Left renal cortex interstitium (tissue), 4 donors: ENCODE measurements around the gene SERTAD3. TPM values are rescaled to one million over a fixed set of nuclear protein-coding genes. Genes with fewer than 3 reads are reported as not detected.
A peak's percentile ranks its signal among the peaks of the same experiment; 100 is the strongest.
"Not testable (repeated sequence)": the region's sequence is repeated elsewhere in the genome, so short reads cannot be mapped to it uniquely, and the experiment has no call there.

Experiments used
- DNase-seq, 4 donors: peaks; one replicate each; pipeline ENCODE4 v3.0.0-alpha.2; 2013; ENCODE audit warnings: low read depth in 4 of 4, low spot score in 2 of 4, missing footprints in 1 of 4
- polyA plus RNA-seq, 4 donors: library from polyadenylated mRNA; unstranded; fragments of 120-200 nt; gene quantifications; one replicate each; pipeline ENCODE4 v1.2.1, GENCODE V29; 2013; ENCODE audit not compliant: insufficient read length in 4 of 4

SERTAD3 gene
- polyA plus RNA-seq, 4 donors, result 29.5 to 49.1 (median 38.5) TPM

DNA sequence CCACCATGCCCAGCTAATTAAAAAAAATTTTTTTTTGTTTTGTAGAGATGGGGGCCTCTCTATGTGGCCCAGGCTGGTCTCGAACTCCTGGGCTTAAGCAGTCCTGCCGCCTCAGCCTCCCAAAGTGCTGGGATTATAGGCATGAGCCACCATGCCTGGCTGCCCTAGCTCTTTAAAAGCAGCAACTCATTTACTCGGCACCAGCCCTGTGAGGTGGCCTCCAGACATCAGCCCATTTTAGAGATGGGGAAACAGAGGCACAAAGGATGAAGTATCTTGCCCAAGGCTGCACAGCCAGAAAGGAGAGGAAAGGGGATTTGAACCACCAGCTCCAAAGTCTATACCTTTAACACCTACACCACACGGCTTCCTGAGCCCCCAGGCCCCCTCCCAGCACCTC is 31.3 kb downstream of the SERTAD3 start:
- no peak for DNase-seq

DNA sequence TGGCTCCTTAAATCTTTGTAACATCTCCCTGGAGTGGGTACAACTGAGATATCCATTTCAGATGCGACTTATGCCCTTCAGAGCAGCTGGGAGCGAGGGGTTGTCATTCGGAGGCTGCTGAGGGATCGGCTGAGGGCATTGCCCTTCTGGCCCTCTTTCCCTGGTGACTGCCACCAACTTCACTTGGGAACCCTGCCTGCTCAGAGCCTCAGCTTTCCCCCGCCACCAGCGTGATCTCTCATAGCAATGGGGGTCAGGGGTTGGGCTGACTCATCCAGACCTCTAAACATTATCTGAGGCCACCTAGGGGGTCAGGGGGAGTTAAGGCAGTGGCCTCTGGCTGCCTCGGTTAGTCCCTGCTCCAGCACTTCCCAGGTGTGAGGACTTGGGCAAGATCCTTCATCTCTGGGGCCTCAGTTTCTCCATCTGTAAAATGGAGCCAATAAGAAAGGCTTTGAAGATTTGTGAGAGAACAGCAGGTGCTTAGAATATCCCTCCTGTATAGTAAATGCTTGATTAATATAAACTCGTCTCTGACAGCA is 32.1 kb downstream of the SERTAD3 start:
- DNase-seq, result no peak

DNA sequence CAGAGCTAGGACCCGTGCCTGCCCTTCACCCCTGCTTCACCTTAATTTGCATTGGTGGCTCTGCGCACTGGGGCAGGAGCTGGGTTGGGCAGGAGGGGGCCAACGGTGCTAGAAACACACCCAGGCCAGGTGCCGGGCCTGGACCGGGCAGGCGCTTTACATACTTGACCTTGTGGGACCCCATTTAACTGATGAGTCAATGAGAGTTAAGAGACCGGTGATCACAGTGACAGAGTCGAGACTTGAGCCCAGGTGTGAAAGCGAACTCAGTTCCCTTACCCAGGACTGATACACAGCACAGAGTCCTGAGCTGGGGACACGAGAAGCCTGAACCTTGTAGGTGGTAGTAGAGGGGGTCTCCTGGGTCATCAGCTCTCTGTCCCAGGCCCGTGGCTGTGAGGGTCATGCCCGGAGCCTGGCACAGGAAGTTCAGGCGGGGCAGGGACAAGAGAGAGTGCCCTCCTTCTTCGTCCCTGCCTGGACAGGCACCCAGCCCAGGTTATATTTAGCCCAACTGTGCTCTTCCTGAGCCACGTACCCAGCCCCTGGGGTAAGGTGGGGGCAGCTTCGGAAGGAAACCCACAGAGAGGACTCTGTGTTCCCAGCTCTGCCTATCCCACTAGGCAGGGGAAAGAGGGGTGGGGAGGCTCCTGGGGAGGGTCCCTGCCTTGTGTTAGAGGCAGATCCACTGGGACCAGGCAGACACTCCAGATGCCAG is 32.9 kb downstream of the SERTAD3 start:
- no peak for DNase-seq

DNA sequence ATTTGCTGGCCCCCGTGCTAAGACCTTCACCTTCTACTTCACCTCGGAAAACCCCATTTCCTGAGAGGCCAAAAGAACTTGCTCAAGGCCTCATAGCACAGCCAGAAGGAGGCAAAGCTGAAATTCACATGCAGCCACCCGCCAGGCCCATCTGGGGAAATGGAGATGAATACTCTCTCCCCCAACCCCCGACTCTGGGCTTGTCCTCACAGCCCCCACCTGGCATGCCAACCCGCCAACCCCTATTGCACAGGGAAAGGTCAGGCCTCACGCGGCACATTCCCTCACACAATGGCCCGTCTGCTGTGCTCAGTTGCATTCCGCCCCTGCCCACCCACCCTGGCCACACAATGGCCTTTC is 34.1 kb downstream of the SERTAD3 start:
- DNase-seq, result no peak

DNA sequence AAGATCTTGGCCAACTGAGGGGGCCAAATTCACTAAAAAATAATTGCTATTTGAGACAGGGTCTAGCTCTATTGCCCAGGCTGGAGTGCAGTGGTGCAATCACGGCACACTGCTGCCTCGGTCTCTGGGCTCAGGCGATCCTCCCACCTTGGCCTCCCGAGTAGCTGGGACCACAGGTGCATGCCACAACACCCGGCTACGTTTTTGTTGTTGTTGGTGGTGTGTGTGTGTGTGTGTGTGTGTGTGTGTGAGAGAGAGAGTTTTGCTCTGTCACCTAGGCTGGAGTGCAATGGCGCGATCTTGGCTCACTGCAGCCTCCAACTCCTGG is 35.6 kb downstream of the SERTAD3 start:
- not testable (repeated sequence) for DNase-seq

DNA sequence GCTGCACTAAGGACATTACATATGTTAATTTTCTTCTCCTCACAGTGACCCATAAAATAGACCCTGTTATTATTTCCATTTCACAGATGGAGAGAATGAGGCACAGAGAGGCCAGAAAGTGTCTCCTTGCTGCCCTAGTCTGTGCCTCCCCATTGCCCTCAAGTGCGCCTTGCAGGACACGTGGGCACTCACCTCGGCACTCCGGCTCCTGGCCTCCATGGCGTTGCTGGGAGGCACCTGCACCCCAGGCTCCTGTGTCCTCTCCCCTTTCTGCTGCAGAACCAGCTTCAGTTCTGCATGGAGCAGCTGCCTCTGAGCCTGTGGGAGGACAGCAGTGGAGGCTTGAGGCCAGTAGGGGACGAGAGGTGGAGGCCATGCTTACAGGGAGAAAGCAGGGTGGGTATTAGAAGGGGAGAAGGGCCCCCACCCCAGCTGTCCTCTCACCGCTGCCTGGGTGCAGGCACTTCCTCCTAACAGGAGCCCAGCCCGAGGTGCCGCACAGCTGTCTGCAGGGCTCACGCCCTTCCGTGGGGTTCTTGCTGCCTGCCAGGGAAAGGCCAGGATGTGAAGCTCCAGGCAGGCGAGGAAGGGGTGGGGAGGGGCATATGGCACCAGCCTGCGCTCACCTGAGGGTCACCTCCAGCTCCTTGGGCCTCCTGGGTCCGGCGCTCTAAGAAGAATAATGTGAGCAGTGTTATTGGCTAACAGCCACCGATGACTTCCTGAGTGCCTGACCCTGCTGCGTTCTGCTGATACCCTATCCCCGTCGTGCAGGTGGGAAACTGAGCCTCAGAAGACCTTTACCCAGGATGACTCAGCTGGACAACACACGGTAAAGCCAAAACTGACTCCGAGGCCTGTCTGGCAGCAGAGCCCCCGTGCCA is 36.2 kb downstream of the SERTAD3 start:
- DNase-seq, result no peak

DNA sequence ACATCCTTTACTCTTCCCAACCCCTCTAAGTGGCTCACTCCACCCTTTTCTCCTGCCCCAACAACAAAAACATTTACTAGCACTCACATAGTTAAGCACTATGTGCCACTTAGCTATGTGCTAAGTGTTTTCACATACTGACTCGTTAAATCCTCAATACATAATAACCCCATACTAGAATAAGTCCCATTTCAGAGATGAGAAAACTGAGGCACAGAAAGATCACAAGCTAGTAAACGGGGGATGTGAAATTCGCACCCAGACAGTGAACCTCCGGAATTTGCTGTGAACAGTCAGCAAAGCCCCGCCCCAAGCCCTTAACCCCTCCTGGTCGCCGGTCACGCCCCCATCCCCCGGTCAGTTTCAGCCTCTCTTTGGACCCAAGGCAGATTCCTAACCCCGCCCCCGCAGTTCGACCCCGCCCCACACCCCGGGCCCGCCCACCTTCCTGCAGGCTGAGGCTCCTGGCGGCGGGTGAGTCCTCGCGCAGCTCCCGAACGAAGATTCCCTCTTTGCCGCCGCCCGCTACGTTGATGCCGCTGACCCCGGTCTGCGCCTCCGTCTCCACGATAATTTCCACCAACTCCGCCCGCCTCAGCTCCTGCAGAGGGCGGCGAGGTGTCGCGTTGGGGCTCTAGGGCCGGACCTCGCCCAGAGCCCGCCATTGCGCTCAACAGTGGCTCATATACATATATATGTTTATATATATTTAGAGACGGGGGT is 40.7 kb downstream of the SERTAD3 start:
- peak in 2 of 4 donors; percentile 65 to 71 for DNase-seq

DNA sequence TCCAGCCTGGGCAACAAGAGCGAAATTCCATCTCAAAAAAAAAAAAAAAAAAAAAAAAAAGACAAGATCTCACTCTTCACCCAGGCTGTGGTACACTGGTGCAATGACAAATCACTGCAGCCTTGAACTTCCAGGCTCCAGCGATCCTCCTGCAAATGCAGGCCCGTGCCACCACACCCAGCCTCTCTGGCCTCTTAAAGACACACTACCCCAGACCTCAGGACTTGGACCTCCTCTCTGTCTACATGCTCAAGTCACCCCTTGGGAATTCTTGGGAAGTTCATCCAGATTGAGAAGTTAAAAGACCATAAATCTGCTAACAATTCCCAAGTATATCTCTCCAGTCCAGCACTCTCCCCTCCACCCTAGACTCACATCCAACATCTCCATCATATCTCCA is 43.6 kb downstream of the SERTAD3 start:
- DNase-seq, result no peak

DNA sequence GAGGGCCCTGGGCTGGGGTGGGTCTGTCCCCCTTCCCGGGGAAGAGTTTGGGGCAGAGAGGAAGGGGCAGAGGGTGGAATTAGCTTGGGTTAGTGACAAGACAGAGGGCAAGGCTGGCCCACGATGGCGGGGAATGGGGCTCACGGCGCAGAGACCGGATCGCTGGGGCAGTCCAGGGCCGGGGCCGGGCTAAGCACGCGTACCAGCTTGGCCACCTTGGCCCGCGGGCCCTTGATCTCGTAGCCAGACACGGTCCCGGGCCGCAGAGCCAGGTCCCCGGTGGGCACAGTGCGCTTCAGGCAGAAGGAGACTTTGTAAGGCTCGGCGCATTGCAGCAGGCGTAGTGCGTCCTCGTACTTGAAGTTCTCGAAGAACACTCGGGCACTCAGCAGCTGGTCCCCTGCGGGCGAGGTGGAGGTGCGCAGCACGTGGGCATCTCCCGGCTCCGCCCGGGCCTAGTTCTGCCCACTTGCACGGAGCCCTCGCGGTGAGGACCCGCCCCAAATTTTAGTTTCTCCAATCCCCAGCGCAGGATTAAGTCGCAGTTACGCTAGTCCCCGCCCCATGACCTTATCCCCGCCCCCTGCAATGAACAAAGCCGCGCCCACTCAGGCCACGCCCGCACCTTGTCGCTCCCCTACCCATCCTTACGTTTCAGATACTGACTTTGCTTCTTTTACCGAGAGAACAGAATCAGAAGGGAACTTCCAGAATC is 45.6 kb downstream of the SERTAD3 start:
- no peak for DNase-seq

DNA sequence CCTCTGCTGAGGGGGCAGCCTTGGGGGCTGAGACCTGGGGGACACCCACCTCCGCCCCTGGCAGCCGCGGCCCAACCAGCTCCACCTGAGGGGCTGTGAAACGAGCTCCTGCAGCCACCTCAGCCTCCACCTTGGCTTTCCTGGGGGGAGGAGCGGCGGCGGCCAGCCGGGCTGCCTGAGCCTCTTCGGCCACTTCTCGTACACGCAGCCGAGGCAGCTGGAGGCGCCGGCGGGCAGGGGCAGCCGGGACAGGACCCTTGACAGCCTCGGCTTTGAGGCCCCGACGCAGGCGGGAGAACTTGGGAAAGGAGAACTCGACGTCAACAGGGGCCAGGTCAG is 46.6 kb downstream of the SERTAD3 start:
- no peak for DNase-seq

DNA sequence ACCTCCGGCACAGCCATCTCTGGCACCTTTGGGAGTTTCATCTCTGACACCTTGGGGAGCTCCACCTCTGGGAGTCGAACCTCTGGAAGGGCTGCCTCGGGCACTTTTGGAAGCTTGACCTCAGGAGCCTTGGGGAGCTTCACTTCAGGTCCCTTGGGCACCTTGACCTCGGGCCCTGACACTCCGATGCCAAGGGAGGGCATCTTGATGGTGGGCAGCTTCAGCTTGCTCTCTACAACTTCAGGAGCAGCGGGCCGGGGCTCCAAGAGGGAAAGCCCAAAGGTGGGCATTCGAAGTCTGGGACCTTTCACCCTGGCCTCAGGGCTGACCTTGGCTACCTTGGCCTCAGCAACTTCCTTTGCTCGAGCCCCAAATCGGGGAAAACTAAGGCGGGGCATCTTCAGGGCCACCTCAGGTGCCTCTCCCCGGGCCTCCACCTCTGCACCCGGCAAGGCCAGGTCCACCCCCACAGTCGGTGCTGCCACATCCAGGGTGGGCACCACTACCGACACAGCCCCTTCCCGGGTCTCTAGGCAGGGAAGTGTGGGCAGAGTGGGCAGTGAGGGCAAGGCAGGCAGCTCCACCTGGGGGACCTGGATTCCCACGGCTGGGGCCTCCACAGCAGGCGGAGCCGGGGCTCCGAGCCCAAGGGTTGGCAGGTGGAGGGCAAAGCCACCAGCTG is 47.1 kb downstream of the SERTAD3 start:
- no peak for DNase-seq

DNA sequence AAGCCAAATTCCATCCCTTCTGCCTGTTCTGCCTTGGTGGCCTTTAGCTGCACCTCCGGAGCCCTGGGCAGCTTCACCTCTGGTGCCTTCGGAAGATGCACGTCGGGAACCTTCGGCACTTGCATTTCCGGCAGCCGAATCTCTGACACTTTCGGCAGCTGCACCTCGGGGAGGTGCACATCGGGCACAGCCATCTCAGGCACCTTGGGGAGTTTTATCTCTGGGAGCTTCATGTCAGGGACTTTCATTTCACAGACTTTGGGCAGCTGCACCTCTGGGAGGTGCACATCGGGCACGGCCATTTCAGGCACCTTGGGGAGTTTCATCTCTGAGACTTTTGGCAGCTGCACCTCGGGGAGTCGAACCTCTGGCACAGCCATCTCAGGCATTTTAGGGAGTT is 48.2 kb downstream of the SERTAD3 start:
- DNase-seq, result no peak

DNA sequence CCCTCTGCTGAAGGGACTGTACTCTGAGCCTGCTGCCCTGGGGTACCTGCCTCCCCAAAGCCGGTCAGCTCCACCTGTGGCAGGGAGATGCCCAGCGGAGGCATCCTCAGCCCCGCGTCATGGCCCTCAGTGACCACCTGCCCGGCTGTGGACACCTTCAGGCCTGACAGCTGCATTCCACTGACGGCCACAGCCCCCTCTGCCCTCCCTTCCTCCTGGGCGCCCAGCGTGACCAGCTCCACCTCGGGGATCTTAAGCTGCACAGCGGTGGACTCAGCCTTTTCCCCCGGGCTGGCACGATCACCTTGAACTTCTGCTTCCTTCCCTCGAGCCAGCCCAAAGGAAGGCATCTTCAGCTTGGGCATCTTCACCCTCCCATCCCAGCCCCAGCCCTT is 49.3 kb downstream of the SERTAD3 start:
- DNase-seq, result no peak

DNA sequence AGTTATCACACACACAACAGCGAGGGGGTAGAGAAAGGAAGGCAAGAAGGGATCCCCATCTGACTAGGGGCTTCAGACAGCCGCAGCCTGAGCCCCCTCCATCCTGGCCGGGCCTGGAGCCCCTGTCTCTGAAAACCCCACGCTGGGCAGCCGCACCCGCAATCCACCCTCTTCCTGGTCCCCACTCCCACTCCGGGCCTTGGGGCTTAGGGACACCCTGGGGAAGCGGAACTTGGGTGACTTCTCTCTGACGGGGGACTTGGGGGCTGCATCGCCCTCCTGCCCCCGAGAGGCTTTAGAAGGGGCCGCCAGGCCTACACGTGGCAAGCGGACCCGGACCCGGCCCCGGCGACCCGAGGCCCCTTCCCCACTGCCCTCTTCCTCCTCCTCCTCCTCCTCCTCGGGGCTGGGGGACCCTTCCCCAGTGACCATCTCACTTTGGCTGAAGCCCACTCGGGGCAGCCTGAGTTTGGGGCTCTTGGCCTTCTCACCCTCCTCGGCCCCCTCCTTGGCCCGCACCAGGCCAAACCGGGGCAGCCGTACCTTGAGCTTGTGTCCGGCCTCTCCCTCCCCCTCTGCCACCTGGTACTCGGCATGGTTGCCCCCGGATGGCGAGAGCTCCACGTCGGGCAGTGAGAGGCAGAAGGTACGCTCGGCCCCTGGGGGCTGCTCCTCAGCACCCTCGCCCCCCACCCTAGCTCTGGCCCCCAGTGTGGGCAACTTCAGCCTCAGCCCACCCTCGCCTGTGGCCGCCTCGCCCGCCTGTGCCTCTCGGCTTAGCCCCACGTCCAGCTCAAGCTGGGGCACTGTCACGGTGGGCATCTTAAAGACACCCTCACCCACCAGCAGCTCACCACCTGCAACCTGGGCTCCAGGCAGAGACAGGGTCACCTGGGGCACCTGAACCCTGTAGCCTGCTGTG is 50.0 kb downstream of the SERTAD3 start:
- no peak for DNase-seq

DNA sequence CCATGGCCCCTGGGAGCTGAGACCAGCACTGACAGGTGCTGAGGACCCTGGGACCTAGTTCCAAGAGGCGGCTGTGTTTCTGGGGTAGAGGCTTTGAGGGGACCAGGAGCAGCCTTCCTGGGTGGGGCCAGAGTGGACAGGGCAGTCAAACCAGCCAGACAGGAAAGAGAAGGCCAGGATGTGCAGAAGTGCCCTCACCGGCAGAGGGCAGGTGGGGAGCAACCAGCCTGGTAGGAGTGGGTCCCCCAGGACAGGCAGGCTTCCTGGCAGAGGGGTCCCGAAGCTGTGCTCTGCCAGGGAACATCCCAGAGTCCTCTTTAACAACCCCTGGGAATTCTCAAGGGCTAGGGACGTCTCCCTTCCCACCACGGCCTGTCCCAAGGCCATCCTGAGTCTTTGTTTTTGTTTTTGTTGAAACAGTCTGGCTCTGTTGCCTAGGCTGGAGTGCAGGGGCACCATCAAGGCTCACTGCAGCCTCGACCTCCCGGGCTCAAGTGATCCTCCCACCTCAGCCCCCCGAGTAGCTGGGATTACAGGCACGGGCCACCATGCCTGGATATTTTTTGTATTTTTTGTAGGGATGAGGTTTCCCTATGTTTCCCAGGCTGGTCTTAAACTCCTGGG is 51.1 kb downstream of the SERTAD3 start:
- DNase-seq, result no peak

DNA sequence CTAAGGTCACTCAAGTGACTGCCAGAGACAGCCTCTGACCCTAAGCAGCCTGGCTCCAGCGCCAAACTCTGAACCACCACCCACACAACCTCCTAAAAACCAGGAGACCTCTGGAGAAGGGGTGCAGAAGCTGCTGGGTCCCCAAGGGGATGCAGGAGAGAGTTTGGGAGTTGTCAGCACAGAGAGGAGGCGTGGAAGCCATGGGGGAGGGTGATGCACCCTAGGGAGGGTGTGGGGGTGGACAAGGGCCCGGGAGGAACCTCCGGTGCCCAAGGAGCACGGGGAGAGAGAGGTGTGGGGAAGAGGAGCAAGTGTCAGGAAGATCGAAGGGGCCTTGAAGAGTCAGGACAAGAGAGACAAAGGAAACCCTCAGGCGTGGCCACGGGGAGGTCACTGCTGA is 52.0 kb downstream of the SERTAD3 start:
- no peak for DNase-seq
